ENCODE measurements around the gene PDYN.

The PDYN gene

DNA sequence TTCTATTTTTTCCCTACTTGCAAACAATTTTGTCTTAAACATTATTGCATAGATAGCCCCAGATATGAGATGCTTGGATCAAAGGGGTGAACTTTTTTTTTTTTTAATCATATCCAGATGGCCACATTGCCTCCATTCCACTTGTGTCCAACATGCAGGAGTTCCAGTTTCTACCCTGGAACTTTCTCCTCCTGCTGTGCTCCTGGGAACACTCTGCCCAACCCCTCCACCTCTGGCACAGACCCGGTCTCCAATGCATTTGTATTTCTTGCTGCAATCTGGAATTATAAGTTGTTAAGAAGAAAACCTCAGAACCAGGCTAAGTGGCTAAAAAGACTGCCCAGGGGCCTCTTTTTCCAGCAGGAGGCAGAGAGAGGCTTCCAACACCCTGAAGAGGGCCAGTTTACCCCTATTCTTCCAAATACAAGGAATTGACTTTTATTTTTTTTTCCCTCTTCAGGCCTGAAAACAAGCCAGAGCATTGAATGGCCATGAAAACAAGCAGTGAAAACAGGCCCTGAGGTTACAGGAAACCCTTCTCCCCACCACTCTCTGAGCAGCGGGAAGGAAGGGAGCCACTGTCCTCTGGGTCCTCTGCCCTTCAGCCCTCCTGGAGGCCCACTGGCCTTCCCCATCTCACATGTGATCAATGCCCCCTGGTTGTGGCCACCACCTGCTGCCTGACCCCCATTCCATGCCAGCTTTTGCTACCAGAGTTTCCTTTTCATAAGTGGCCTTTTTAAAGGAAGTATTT lies 44.3 kb downstream of the PDYN start:
- DNase-seq, result no peak

DNA sequence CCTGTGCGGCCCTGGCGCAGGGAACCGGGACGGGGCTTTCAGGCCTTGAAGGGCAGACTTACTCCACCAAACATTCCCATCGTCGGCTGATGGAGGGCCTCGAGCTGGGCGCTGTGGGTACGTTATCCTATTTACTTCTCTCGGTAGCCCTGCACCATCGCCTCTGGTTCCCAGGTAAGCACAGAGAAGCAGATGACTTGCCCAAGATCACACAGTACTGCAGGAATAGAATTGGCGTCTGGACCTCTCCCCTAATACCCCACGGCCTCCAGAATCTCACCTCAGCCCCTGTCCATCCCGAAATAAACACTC lies 46.4 kb downstream of the PDYN start:
- DNase-seq, result no peak

DNA sequence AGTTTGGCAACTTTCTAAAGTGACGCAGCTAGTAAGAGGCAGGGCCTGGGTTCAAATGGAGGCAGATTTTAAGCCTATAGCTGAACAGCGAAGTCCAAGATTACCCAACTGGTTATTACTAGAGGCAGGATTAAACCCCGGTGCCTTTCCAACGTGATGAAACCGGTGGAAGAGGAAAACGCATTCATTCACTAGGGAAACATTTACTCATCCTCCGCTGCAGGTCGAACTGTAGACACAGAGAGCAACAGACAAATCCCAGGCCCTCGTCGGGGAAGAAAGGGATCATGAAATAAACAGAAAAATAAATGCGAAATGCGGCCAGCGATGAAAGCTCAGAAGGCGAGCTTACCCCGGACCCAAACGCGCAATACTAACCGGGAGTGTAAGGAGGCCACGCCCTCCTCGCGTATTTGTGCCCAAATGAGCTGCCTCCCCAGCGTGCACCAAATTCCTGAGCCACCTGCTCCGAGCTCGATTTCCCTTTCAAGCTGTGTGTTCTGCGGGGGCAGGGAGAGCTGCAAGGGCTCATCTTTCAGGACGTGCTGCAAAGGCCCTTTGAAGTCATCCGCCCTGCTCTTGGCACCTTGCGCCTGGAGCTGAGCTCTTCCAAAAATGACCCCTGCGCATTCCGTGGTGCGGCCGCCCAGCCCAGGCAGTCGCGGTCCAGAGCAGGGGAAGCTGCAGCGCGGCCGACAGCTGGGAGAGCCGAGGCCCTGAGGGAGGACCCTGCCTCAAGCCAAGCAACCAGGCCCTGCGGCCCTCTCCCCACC lies 46.9 kb downstream of the PDYN start:
- no peak for DNase-seq

DNA sequence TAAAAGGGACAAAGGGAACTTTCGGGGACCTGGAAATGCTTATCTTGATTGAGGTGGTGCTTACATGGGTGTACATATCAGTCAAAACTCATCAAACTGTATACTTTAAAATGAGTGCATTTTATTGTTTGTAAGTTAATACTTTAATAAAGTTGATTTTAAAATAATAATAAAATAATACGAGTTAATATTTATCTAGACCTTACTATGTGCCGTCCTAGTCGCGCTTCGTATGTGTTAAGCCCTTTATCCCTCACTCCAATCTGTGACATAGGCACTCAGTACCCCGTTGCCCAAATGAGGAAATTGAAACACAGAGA lies 47.5 kb downstream of the PDYN start:
- no peak for DNase-seq

DNA sequence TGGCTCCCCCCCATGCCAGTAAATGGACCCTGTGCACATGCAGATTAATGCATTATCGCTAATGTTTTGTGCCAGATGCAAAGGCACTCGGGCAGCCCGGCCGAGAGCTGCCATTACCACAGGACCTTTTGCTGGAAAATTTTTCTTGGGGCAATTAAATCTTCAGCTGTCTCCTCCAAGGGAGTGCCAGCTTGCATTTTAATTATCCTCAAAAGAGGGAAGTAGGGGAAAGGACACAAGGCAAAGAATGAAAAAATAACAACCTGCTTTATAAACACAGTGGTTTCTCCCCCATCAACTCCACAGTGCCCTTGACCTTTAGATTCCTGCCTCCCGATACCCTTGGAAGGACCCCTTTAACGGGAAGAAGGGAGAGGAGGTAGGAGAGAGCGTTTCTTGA lies 48.2 kb downstream of the PDYN start:
- DNase-seq, result no peak

DNA sequence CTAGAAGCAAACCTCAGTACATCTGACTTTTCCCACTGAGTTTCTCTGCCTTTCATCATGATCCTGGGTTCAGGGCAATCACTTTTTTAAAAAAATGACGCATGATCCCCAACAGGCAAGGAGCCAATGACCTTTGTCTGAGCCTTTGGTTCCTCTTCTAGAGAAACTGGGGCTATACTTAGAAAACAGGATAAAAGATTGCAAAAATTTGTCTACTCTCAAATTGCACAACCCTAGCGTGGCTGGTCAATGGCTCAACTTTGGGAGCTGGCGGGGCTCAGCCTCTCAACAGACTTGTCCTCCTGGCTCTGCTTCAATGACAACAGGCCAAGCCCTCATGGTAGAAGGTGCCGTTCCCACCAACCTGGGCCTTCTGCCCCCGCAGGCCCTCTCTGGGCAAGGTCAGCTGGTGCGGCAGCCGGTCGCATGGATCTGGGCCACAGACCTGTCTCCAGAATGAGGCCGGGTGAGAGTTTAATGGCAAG lies 48.7 kb downstream of the PDYN start:
- DNase-seq, result peak; percentile 21

DNA sequence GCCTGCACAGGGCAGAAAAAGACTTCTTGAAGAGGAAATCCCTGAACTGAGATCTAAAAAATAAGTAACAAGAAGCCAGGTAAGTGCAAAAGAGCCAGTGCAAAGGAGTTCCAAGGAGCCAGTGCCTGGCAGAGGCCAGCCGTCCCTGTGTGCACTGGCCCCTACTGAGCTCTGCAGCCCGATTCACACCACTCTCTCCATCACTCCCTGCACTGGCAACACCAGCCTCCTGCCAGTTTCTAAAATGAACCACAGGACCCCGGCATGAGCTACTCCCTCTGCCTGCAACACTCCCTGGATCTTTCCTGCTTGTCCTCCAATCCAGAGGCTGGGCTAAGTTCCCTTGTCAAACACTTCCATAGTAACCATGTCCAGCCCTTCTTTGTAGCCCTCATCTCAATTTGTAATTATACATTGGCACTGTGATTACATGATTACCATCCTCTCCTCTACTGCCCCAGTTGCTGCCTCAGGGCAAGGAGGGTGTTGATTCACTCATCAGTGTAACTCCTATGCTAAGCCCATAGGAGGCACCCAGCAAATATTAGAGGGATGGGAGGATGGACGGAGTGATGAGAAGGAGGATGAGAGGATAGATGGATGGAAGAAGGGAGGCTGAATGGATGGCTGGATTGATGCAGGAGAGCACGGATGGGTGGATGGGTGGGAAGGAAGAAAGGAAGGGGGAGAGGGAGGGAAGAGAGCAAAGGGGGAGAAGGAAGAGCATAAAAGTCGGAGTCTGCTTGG lies 49.3 kb downstream of the PDYN start:
- no peak for DNase-seq

DNA sequence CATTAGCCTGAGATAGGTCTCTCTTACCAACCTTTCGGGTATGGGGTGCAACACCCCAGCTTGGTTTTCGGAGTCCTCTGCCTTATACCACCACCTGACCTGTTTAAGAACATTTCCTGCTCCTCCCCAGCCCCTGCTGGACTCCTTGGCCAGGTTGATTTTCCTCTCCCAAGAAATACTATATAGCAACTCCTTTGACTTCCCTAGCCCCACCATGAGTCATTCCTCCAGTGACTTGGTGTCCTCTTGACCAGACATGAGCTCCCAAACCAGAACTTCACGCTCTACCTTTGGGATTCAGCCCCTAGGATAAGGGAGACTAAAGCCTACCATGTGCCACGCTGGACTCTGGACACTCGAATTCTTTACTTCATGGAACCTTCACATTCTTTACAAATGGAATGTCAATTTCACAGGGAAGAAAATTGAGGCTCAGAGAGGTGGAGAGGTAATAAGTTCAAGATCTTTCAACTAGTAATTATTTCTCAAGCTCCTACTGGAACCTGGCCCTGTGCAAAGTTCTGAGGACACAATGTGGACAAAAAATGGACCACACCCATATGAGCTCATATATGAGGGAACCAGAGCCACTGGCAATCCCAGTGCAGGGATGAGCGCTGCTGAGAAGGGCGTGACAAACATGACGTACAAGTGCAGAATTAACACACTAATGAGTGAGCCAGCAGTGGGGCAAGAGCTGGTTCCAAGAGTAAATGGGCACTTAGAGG lies 50.4 kb downstream of the PDYN start:
- DNase-seq, result no peak

DNA sequence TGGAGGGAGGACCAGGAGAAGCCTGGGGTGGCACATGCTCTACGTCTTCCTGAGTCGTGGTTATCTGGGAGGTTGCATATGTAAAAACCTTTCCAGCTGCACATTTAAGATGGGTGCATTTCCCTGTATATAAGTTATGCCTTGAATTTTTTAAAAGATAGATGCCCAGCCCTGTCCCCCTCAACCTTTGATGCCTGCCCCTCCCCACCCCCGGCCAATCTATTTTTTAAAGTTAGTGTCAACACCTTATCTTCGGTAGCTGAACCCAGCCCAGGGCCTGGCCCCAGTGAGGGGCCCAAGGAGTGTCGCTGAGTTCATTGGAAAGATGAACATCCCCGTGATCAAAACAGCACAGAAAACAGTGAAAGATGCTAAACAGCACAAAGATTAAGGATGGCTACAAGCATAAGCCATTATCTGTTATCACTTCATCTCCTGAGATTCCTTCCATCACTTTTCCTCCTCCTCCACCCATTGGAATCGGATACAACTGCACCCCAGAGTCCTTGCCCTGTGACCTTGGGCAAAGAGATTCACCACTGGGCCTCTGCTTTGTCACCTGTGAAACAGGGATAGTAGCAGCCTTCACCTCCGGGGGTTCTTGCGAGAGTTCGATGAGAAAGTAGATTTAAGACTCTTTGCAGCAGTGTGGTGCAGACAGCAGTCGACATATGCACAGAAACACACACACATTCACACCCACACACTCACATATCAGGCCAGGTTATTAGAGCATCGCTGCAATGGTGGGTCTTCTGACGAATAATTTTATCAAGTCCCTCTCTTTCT lies 51.2 kb downstream of the PDYN start:
- DNase-seq, result no peak

DNA sequence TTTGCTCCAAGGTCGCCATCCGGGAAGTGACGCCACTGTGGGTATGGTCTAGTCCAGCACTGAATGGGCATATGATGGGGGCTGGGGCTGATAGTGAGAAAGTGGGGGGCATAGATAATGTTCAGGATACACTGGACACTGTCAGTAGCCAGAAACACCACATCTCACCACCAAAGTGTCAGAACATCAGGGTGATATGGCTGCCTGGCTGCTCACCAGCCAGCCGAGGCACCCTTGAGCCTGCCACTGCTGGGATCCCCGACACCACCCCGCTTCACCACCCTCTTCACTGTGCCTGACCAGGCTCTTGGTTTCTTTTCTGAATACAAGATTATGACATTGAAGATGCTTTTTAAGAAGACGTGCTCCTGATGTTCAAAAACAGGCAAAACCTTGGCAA lies 51.8 kb downstream of the PDYN start:
- no peak for DNase-seq

DNA sequence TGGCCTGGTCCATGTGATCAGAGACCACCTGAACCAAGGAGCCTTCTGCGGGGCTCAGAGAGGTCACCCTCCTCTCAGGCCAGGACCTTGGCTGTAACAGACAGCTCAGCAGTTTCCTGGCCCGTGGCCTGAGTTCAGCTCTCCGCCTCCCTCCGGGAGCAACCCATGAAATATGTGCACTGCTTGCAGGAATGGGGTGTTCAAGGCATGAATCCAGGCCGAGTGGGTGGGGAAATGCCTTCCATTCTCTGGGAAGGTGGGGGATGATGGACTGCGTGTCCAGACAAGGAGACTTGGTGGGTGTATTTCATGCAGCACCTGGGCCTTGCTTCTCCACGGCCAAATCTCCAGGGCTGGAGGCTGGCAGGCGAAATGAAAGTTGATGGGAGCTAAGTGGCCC lies 52.6 kb downstream of the PDYN start:
- peak; percentile 27 for DNase-seq

DNA sequence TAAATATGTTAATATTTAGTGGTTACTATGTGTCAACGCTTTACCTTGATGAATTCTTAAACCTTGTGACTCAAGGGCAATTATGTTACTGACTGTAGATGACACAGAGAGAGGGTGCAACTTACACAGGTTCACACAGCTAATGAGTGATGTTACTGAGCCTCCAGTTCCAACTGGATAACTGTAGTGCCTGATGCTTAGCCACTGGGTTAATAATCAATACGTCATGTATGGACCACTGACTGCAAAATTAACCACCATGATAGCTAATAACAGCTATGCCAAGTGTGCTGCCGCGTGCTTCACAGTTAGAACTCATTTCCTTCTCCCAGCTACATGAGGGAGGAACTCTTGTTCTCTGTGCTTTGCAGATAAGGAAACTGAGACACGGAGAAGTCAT lies 53.3 kb downstream of the PDYN start:
- DNase-seq, result no peak

DNA sequence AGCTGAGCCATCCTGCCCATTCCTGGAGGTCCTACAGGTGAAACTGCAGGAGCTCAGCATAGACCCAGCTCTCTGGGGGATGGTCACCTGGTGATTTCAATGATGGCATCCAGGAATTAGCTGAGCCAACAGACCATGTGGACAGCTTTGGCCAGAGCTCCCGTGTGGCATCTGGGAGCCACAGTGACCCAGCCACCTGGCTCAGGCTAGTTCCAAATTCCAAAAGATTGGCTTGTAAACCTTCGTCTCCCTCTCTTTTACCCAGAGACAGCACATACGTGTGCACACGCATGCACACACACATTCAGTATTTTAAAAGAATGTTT lies 54.6 kb downstream of the PDYN start:
- no peak for DNase-seq

DNA sequence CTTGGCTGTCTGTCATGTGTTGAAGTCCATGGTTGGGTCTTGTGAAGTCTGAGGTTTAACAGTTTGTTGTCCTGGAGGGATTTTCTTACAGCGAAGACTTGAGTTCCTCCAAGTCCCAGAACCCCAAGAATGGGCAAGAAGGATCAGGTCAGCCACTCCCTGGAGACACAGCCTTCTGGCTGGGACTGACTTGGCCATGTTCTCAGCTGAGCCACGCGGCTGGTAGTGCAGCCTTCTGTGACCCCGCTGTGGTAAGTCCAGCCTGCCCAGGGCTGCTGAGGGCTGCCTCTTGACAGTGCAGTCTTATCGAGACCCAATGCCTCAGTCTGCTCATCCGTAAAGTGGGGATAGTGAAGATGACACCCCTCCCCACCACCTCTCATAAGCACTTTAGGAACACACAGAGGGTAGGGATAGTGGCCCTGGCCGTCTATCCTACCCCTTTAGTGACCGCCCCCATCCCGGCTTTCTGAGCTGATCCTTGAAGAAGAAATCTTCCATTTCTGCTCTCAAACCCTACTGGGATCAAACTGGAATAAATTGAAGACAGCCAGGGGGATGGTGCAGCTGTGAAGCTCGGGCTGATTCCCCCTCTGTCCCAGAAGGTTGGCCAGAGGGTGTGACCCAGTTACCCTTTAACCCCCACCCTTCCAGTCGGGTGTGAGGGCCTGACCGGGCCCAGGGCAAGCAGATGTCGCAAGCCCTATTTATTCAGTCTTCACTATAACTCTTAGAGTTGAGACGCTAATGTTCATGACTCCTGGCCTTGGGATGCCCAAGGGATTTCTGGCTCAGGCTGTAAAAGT lies 55.2 kb downstream of the PDYN start:
- no peak for DNase-seq

DNA sequence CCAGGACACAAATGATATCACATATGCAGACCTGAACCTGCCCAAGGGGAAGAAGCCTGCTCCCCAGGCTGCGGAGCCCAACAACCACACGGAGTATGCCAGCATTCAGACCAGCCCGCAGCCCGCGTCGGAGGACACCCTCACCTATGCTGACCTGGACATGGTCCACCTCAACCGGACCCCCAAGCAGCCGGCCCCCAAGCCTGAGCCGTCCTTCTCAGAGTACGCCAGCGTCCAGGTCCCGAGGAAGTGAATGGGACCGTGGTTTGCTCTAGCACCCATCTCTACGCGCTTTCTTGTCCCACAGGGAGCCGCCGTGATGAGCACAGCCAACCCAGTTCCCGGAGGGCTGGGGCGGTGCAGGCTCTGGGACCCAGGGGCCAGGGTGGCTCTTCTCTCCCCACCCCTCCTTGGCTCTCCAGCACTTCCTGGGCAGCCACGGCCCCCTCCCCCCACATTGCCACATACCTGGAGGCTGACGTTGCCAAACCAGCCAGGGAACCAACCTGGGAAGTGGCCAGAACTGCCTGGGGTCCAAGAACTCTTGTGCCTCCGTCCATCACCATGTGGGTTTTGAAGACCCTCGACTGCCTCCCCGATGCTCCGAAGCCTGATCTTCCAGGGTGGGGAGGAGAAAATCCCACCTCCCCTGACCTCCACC lies 56.4 kb downstream of the PDYN start:
- no peak for DNase-seq

DNA sequence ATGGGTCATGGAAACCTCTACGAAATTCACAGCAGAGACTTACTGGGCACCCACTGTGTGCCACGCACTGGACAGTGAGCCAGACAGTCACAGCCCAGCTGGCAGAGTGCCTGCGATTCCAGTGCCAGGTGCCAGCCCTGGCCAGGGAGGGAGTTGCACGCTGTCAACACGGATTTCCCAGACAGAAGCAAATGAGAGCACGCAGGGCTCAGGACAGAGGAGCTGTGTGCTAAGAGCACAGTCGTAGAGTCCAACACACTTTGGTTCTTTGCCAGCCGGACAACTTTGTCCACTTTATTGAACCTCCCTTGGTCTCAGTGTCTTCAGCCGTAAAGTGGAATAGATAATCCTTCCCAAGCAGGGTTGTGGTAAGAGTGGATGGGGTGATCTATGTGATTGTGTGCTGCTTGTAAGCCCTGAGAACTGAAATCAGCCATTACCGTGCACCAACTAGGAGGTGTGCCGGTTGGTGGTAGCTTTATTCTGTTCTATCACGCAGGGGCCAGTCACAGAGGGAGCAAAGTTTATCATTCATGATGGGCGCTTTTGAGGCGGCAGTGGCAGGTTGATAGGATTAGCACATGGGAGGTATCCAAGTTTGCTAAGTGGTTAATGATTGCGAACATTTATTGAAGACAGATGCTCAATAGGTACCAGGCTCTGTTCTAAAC lies 58.0 kb downstream of the PDYN start:
- no peak for DNase-seq

DNA sequence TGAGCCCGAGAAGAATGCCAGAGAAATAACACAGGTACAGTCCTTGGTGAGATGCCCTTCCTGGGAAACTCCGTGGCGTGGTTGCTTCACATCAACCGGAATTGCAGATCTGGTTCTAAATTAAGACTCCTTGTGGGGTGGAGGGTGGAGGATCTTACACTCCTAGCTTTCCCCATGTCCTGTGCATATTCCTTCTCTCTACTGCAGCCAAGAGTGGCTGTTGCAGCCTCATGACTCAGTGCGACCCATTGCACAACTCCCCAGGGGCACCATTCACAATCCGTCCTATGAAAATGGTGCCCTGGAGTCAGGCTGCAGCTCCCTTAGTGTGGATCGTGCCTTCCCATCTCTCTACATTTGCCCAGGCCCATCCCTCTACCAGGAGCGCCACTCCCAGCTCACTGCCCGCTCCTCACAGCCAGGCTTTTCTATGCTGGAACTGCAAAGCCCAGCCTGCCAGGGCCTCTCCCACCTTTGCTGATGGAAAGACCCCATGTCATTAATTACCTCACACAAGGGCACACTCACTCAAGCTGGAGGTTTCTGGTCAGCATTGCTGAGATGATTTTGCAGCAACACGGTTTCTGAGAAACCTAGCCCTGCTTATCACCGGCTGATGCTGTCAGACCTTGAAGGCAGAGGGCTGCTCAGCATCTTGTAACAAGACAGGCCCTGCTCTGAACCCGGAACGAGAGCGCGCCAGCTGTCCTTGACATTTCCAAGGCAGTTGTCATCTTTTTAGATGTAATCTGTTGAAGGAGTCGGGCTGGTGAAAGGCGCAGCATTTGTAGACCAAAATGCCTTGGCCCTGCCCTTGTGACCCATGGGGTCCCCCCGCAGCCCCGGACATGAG lies 58.9 kb downstream of the PDYN start:
- DNase-seq, result peak; percentile 89

DNA sequence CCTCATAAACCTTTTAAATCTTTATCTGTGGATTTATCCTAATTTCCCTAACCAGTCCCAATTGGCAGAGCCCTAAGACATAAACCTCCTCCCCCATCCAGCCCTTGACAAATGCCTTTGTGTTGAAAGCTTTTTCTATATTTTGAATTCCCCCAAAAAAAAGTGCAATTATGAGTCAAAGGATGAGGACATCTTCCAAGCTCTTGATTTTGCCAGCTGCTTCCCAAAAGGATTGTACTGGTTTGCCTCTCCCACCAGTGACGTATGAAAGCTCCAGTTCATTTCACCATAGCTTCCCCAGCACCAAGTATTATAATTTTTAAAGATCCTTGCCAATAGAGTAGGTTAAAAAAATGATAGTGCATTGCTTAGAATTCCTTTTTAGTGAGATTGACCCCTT lies 59.7 kb downstream of the PDYN start:
- DNase-seq, result peak; percentile 84

DNA sequence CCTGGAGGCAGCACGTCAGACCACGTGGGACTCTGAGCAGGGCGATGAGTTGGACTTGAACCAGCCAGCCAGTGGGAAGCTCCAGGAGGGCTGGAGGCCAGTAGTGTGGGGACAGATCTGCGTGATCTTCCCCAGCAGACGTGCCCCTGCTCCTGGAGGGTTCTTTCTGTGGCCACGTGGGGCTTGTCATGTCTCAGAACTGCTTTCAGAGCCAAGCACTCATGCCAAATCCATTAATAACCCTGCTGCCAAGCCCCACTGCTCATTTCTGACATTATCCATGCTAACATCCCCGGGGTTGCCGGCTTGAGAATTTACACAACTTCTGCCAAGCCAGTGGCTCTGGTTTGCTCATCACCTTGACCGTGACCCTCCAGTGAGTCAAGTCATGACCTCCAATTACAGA lies 60.4 kb downstream of the PDYN start:
- DNase-seq, result peak; percentile 59

DNA sequence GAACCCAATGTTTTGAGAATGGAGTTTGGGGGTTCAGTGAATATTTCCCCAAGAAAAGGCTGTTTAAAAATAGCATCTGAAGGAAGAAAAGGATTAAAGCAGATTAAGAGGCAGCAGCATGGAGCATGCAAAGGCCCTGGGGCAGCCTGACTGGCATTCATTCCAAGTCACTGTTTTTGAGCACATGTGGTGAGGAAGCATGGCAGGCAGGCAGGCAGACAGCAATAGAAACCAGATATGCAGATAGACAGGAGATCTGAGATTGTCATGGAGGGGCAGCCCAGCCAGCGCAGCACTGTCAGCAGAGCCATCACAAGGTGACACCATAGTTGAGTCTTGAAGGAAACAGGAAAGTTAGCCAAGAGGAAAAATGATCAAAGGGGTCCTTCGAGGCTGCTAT lies 60.9 kb downstream of the PDYN start:
- DNase-seq, result no peak

Measured in fibroblast of skin of right biceps (primary cell).